Fibroblast of pulmonary artery (primary cell): ENCODE data around the gene FGL2.

ENCODE experiments used
- DNase-seq: peaks from one replicate; pipeline ENCODE4 v3.0.0-alpha.2; 2010; ENCODE audit warnings: low read depth
- H3K4me3 ChIP-seq: replicated peaks from 2 replicates; pipeline ENCODE4 v1.5.1; 2011; ENCODE audit warnings: low read depth, mild to moderate bottlenecking, control low read depth, low read length, moderate library complexity
- CTCF ChIP-seq: IDR thresholded peaks from 2 replicates; pipeline ENCODE4 v1.5.1; 2011; ENCODE audit warnings: mild to moderate bottlenecking, control low read depth, low read length, inconsistent platforms; ENCODE audit errors: missing control alignments

Gene FGL2, protein sequence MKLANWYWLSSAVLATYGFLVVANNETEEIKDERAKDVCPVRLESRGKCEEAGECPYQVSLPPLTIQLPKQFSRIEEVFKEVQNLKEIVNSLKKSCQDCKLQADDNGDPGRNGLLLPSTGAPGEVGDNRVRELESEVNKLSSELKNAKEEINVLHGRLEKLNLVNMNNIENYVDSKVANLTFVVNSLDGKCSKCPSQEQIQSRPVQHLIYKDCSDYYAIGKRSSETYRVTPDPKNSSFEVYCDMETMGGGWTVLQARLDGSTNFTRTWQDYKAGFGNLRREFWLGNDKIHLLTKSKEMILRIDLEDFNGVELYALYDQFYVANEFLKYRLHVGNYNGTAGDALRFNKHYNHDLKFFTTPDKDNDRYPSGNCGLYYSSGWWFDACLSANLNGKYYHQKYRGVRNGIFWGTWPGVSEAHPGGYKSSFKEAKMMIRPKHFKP

GRCh38 chr7:77199013-77199966, at the start of gene FGL2:
FGL2 (minus strand) TSS chr7:77199819; CDS start chr7:77199793, 26 bp downstream.
- peak; percentile 85 for DNase-seq
- no peak for TF ChIP-seq CTCF
- H3K4me3 ChIP-seq: peak within 1 kb of the TSS; percentile 51

GRCh38 chr7:77248154-77248553, 48.5 kb upstream of the FGL2 start:
- no peak for DNase-seq
- TF ChIP-seq CTCF: no peak
- no peak overlapping the region for H3K4me3 ChIP-seq

DNA sequence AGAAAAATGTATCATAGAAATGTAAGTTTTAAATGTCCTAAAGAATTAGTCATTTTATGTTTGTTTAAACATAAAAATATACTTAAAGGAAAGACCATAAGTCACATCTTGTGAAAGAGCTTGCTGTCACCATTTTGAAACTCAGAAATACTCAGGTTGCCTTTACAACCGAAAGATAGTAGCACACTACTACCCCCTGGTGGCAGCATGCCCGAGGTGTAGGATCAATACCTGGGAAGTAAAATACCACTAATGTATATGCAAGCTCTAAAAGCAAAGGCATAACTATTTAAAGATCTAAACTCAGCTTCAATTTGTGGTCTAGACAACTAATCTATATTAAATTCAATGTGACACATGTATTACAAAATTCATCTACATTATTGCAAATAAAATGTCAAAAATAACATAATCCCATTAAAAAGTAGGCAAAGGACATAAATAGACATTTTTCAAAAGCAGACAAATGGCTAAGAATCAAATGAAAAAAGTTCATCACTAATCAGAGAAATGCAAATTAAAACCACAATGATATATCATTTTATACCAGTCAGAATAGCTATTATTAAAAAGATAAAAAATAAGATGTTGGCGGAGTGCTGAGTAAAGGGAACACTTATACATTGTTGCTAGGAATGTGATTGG, 47.7 kb upstream of the FGL2 start:
- DNase-seq: peak; percentile 88
- H3K4me3 ChIP-seq: no peak overlapping the region
- TF ChIP-seq CTCF: peak; percentile 92

GRCh38 chr7:77246026-77246640, 46.5 kb upstream of the FGL2 start:
- no peak for DNase-seq
- no peak overlapping the region for H3K4me3 ChIP-seq
- TF ChIP-seq CTCF: no peak

- no peak for DNase-seq
- no peak overlapping the region for H3K4me3 ChIP-seq
- TF ChIP-seq CTCF: no peak
Observed at GRCh38 chr7:77245015-77245755, 45.6 kb upstream of the FGL2 start.
